NT2/D1 (cell line): ENCODE results near the gene CTBP2.

Experiments used
- SUZ12 ChIP-seq: IDR thresholded peaks from 2 replicates; pipeline ENCODE4 v1.6.1; 2011; ENCODE audit not compliant: insufficient read length, insufficient read depth; ENCODE audit errors: extremely low read depth
- YY1 ChIP-seq: IDR thresholded peaks from 2 replicates; pipeline ENCODE4 v1.6.1; 2011; ENCODE audit not compliant: insufficient read length, insufficient read depth
- ZNF274 ChIP-seq: IDR thresholded peaks from 2 replicates; pipeline ENCODE4 v1.6.1; 2011; ENCODE audit warnings: mild to moderate bottlenecking, low read depth, low read length

DNA sequence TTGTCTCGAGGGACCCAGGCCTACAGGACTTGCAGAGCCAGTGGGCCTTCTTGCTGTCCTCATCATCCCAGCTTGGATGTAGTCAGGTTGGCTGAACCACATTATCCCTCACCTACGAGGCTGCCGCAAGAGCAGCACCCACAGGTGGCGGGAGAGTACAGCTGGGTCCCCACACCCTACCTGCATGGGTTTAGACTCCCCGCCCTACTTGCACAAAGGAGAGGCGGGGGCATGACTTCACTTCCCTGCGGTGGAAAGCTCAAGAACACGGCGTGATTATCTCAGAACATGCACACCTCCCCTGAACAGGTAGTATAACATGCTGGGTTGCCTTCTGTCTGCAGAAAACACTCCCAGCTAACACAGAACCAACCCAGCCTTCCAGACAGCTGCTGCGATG is 57.5 kb downstream of the CTBP2 start:
- TF ChIP-seq ZNF274 (no peak), YY1 (no peak), SUZ12 (no peak)
